Epithelial cell of proximal tubule (primary cell): ENCODE measurements around the gene AGBL4. TPM values are rescaled to one million over a fixed set of nuclear protein-coding genes. Genes with fewer than 3 reads are reported as not detected.

Experiments used
- DNase-seq: peaks from one replicate; pipeline ENCODE4 v3.0.0-alpha.2; 2011; ENCODE audit warnings: low read depth
- H3K4me3 ChIP-seq: 2 replicates; pipeline ENCODE4 v1.5.1; 2011; ENCODE audit warnings: low read depth, mild to moderate bottlenecking, low read length
- CTCF ChIP-seq: conservative IDR thresholded peaks from 2 replicates; pipeline ENCODE4 v1.5.1; 2012; ENCODE audit warnings: low read depth, mild to moderate bottlenecking, low read length
- total RNA-seq: library from RNA; depleted of rRNA; stranded (reverse); fragments of >200 nt; gene quantifications from 2 replicates; pipeline ENCODE4 v1.2.3, GENCODE V29; 2015

The AGBL4 gene
- total RNA-seq, 1 donor from 2014 or later: not detected

GRCh38 chr1:48591181-48591580, 1432.6 kb downstream of the AGBL4 start:
- H3K4me3 ChIP-seq: no peak overlapping the region
- no peak for TF ChIP-seq CTCF
- DNase-seq: no peak

- DNase-seq: no peak
- no peak overlapping the region for H3K4me3 ChIP-seq
- no peak for TF ChIP-seq CTCF
Observed at GRCh38 chr1:48588061-48588460, 1435.7 kb downstream of the AGBL4 start.

GRCh38 chr1:48582408-48582807, 1441.3 kb downstream of the AGBL4 start:
- no peak overlapping the region for H3K4me3 ChIP-seq
- DNase-seq: no peak
- no peak for TF ChIP-seq CTCF

GRCh38 chr1:48581270-48581669, 1442.5 kb downstream of the AGBL4 start:
- DNase-seq: no peak
- no peak for TF ChIP-seq CTCF
- no peak overlapping the region for H3K4me3 ChIP-seq

- H3K4me3 ChIP-seq: no peak overlapping the region
- DNase-seq: no peak
Observed at GRCh38 chr1:48576565-48576964, 1447.2 kb downstream of the AGBL4 start.

GRCh38 chr1:48572646-48573258, 1451.0 kb downstream of the AGBL4 start:
- DNase-seq: no peak
- no peak overlapping the region for H3K4me3 ChIP-seq
- TF ChIP-seq CTCF: peak; percentile 97

More at GRCh38 chr1:48576565-48576964, 1447.2 kb downstream of the AGBL4 start:
- no peak for TF ChIP-seq CTCF

GRCh38 chr1:48572134-48572533, 1451.6 kb downstream of the AGBL4 start:
- no peak overlapping the region for H3K4me3 ChIP-seq
- no peak for TF ChIP-seq CTCF
- DNase-seq: no peak
